ENCODE measurements around the gene E2F2.

- TF ChIP-seq TAF1 (IDR thresholded peaks at IDR 0.05; ENCODE audit: borderline replicate concordance, insufficient read depth, low read length) (no peak), SIN3A (IDR thresholded peaks at IDR 0.05; ENCODE audit: borderline replicate concordance, insufficient read depth, low read length) (no peak)
These were observed 46.1 kb downstream of the E2F2 start for GRCh38 chr1:23485002-23485332.
